ENCODE measurements around the gene PDXP.

DNA sequence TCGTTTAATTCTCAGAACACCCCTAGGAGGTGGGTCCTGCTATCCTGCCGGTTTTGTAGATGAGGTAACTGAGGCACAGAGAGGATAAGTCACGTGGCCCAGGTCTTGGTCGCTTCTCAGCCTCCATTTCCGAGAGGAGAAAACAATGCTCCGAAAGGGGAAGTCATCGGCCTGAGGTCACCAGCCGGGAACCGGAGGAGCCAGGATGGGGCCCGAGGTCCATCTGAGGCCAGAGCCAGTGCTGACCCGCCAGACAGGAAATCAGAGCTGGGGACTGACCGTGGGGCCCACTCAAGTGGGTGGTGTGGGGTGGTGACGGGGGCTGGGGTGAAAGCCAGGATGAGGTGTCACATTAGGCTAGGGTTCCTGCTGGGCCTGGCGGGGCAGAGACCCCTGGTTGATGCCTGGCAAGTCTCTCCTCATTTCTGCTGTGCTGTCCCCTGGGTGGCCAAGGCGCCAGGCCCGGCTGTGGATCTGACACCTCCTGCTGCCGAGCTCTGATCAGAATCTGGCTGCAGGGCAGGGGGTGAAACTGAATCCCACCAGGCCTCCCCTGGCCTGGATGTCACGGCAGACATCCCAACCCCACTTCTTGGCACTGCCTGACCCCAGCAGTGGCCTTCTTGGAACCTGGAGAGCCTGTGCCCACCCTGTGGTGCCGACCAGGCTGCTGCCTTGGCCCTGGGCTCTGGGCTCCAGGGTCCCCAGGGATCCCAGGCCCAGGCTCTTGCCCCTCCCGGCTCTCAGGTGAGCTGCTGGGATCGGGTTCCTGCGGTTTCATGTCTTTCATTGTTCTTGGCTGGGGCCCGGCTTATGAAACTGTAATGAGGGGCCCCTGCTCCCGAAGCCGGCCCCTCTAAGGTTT is 50.3 kb downstream of the PDXP start:
- TF ChIP-seq, protein P1, sequence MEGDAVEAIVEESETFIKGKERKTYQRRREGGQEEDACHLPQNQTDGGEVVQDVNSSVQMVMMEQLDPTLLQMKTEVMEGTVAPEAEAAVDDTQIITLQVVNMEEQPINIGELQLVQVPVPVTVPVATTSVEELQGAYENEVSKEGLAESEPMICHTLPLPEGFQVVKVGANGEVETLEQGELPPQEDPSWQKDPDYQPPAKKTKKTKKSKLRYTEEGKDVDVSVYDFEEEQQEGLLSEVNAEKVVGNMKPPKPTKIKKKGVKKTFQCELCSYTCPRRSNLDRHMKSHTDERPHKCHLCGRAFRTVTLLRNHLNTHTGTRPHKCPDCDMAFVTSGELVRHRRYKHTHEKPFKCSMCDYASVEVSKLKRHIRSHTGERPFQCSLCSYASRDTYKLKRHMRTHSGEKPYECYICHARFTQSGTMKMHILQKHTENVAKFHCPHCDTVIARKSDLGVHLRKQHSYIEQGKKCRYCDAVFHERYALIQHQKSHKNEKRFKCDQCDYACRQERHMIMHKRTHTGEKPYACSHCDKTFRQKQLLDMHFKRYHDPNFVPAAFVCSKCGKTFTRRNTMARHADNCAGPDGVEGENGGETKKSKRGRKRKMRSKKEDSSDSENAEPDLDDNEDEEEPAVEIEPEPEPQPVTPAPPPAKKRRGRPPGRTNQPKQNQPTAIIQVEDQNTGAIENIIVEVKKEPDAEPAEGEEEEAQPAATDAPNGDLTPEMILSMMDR (conservative IDR thresholded peaks at IDR 0.05 in 1 of 2, IDR thresholded peaks at IDR 0.05 in 1 of 2; ENCODE audit: low read depth in 1 of 2, low read length in 2 of 2): no peak
- no peak for TF ChIP-seq EZH2 (IDR thresholded peaks at IDR 0.05; ENCODE audit: low read length, missing control alignments)
